ENCODE data around the gene MSI2.

DNA sequence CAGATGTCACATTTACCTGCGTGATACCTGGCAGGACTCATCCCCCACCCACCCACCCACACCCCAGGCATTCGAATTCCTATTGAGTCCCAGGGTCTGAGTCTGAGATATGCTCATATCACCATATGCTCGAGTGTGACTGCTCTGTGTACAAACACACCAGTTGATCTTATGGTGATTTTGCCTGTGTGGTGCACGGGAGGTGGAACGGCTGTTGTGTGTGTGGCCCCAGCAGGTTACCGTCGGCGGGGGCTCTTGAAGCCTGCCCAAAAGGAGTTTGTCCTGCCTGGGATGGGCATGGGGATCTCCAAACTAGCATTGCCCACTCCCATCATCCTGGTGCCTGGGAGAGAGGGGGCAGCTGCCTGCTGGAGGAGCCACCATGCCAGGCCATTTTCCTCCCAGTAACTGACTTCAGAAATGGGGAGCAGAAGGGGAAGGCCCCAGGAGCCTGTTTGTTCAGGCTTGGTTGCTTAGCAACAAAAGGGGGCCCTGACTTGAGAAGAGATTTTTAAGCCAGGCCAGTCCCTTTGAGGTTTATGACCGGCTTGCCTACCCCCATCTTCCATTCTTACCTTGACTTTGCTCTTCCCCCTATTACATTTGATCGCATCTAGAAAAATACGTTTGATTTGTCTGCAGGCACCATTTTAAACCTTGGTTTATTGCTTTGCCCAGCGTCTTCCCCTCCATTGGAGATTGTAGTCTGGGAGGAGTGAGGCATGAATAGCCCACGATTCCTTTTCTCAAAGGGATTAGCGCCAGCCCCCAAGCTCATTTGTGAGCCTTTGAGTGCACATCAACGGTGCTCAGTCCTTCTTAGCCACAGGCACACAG is 271.1 kb downstream of the MSI2 start:
- TF ChIP-seq ZNF274 (IDR thresholded peaks at IDR 0.05; ENCODE audit: low read depth, low read length) (no peak), YY1 (IDR thresholded peaks at IDR 0.05; ENCODE audit: insufficient read depth, insufficient read length) (no peak)
